WERI-Rb-1 (cell line): Measurements from ENCODE around the gene MYLK.

Experiments
- DNase-seq: peaks from one replicate; pipeline ENCODE4 v3.0.0-alpha.2; 2020
- H3K27ac ChIP-seq: fragments of 250-450 bp; sonication (Bioruptor Pico); 2 replicates; pipeline ENCODE4 v1.5.1; 2020; ENCODE audit warnings: mild to moderate bottlenecking, moderate library complexity
- H3K27me3 ChIP-seq: fragments of 250-450 bp; sonication (Bioruptor Pico); 2 replicates; pipeline ENCODE4 v1.5.1; 2021; ENCODE audit warnings: mild to moderate bottlenecking, low read depth, moderate library complexity; ENCODE audit not compliant: insufficient read depth, severe bottlenecking
- H3K36me3 ChIP-seq: fragments of 250-450 bp; sonication (Bioruptor Pico); 2 replicates; pipeline ENCODE4 v1.5.1; 2020; ENCODE audit warnings: mild to moderate bottlenecking, moderate library complexity
- H3K4me3 ChIP-seq: 2 replicates; pipeline ENCODE4 v1.5.1; 2011; ENCODE audit warnings: low read depth, mild to moderate bottlenecking, control low read depth, low read length
- H3K9me3 ChIP-seq: fragments of 250-450 bp; sonication (Bioruptor Pico); 2 replicates; pipeline ENCODE4 v1.5.1; 2021; ENCODE audit warnings: mild to moderate bottlenecking, moderate library complexity; ENCODE audit not compliant: severe bottlenecking
- TF ChIP-seq, protein P1 (sequence below): IDR thresholded peaks from 2 replicates; pipeline ENCODE4 v1.5.1; 2011; ENCODE audit warnings: low read depth, mild to moderate bottlenecking, control low read depth, inconsistent platforms, low read length

Gene MYLK

GRCh38 chr3:123843668-123844067 is 40.5 kb downstream of the MYLK start:
- TF ChIP-seq, protein P1, sequence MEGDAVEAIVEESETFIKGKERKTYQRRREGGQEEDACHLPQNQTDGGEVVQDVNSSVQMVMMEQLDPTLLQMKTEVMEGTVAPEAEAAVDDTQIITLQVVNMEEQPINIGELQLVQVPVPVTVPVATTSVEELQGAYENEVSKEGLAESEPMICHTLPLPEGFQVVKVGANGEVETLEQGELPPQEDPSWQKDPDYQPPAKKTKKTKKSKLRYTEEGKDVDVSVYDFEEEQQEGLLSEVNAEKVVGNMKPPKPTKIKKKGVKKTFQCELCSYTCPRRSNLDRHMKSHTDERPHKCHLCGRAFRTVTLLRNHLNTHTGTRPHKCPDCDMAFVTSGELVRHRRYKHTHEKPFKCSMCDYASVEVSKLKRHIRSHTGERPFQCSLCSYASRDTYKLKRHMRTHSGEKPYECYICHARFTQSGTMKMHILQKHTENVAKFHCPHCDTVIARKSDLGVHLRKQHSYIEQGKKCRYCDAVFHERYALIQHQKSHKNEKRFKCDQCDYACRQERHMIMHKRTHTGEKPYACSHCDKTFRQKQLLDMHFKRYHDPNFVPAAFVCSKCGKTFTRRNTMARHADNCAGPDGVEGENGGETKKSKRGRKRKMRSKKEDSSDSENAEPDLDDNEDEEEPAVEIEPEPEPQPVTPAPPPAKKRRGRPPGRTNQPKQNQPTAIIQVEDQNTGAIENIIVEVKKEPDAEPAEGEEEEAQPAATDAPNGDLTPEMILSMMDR = no peak
- Histone ChIP-seq H3K36me3 (no peaks in the 10 kb centered on the region), H3K4me3 (no peak overlapping the region), H3K27ac (no peak overlapping the region), H3K9me3 (peaks cover 3% of the 10 kb centered on the region), H3K27me3 (no peaks in the 10 kb centered on the region)
- peak; percentile 24 for DNase-seq

DNA sequence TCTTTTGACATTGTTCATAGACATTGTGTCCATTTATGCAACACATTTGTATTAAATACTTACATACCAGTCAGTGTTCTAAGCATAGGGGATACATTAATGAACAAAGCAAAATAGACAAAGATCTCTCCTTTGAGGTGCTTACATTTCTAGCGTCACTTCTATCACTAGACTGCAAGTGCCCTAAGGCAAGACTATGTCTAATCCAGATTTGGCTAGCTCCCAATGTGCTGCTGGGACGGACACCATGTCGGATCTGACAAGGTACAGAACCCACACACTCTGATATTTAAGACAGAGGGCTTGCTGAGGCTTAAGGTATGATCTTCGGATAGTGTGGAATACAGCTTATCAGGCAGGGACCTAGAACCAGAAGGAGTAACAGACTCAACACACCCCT is 41.4 kb downstream of the MYLK start:
- TF ChIP-seq, protein P1 = no peak
- H3K27me3 ChIP-seq = no peaks in the 10 kb centered on the region
- no peaks in the 10 kb centered on the region for H3K36me3 ChIP-seq
- H3K27ac ChIP-seq = no peak overlapping the region
- no peak for DNase-seq
- no peak overlapping the region for H3K4me3 ChIP-seq
- H3K9me3 ChIP-seq = peaks cover 3% of the 10 kb centered on the region

DNA sequence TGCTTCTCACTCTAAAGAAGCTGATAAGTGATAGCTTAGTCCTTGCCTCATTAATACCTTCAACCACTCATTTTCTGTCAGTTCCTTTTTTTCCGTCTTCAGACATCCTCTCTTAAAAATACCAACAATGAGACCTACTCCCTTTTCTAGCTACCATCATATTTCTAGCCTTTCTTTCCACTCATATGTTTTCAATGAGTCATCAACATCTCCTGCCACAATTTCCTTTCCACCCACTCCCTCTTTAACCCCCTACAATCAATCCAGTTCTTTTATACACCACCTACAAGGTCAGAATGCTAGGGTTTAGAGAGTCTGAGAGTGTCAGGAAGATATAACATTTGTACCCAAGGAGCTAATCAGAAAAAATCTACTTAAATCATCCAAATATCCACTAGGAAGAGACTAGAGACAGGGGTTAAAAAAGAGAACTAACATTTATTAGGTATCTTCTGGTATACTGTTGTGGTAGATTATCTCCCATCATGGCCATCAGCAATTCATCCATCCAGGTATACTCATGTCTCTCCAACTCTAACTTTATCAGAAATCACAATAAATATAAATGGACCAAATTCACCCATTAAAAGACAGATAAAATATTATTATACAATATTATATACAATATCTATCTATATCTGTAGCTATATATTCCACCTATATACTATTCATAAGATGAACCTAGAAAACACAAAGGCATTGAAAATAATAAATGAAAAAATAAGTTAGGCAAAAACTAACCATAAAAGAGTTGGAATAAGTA is 42.5 kb downstream of the MYLK start:
- Histone ChIP-seq H3K27me3 (no peaks in the 10 kb centered on the region), H3K4me3 (no peak overlapping the region), H3K27ac (no peak overlapping the region), H3K36me3 (no peaks in the 10 kb centered on the region), H3K9me3 (peaks cover 3% of the 10 kb centered on the region)
- no peak for DNase-seq
- TF ChIP-seq, protein P1 = no peak

DNA sequence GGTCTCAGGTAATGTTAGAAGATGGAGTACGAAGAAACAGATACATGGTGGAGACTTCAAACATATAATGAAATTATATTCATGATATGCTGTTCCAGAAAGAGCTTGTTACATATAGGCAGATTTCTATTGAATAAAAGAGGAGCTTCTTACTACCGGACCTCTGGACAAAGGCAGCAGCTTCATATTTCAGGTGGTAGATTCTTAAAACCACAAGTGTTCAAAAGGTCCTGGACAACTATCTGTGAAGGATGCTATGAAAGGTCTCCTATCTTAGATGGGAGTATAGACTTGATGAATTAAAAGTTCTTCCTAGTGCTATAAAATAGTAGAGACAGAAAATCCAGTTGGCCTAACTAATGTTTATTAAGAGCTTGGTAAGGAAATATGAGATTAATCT is 43.2 kb downstream of the MYLK start:
- TF ChIP-seq, protein P1 = no peak
- Histone ChIP-seq H3K9me3 (peaks cover 3% of the 10 kb centered on the region), H3K27me3 (no peaks in the 10 kb centered on the region), H3K27ac (no peak overlapping the region), H3K36me3 (no peaks in the 10 kb centered on the region), H3K4me3 (no peak overlapping the region)
- DNase-seq = no peak

DNA sequence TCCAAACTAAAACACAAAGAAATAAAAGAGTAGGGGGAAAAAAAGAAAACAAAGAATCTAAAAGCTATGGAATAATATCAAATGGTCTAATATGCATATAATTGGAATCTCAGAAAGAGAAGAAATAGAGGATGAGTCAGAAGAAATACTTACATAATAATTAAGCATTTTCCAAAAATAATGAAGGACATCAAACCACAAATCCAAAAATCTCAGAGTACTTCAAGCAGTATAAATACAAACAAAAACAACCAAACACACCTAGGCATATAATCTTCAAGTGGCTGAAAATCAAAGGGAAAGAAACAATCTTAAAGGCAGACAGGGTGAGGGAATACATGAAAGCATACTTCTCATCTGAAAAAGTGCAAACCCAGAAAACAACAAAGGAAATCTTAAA is 46.3 kb downstream of the MYLK start:
- Histone ChIP-seq H3K27me3 (no peaks in the 10 kb centered on the region), H3K9me3 (peaks cover 3% of the 10 kb centered on the region), H3K36me3 (no peaks in the 10 kb centered on the region), H3K27ac (no peak overlapping the region), H3K4me3 (no peak overlapping the region)
- DNase-seq = no peak
- TF ChIP-seq, protein P1 = no peak

DNA sequence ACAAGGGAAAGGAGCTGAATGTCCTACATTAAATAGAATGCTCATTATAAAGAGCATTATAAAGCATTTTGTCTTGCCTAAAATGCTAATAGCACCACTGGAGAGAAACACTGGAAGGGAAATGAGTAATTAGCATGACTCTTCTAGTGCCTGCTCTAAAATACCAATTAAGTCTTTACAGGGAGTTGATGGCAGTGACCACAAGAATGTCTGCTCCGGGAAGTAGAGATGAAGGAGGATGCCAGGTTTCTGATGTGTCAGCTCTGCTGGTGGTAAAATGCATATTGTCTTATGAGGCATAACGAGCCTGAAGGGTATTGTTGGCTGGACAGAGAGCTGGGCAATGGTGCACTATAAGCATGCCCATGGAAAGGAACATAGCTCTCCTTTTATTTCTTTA is 49.5 kb downstream of the MYLK start:
- no peak for DNase-seq
- no peaks in the 10 kb centered on the region for H3K27me3 ChIP-seq
- no peaks in the 10 kb centered on the region for H3K9me3 ChIP-seq
- TF ChIP-seq, protein P1 = no peak
- no peak overlapping the region for H3K4me3 ChIP-seq
- H3K27ac ChIP-seq = no peak overlapping the region
- H3K36me3 ChIP-seq = no peaks in the 10 kb centered on the region
